GM18498 (cell line): ENCODE measurements around the gene ARAP1.

Experiments
- ATAC-seq: cut with Tn5 transposase; IDR thresholded peaks from one replicate; pipeline ENCODE4 v1.9.1; 2021; ENCODE audit warnings: mild to moderate bottlenecking, moderate library complexity; ENCODE audit not compliant: unreplicated experiment

Gene ARAP1

GRCh38 chr11:72642043-72642883, 109.9 kb downstream of the ARAP1 start:
- ATAC-seq = no peak

- no peak for ATAC-seq
Observed at GRCh38 chr11:72641522-72642042, 110.6 kb downstream of the ARAP1 start.

- ATAC-seq = no peak
Observed at GRCh38 chr11:72639502-72640375, 112.5 kb downstream of the ARAP1 start.

GRCh38 chr11:72637926-72638325, 114.3 kb downstream of the ARAP1 start:
- no peak for ATAC-seq

- ATAC-seq = no peak
Observed at GRCh38 chr11:72637198-72637597, 115.0 kb downstream of the ARAP1 start.

GRCh38 chr11:72636376-72636775, 115.8 kb downstream of the ARAP1 start:
- ATAC-seq = no peak

GRCh38 chr11:72635933-72636332, 116.3 kb downstream of the ARAP1 start:
- ATAC-seq = no peak

- no peak for ATAC-seq
Observed at GRCh38 chr11:72635309-72635915, 116.8 kb downstream of the ARAP1 start.
